ENCODE measurements around the gene GOLGA8T. TPM values are rescaled to one million over a fixed set of nuclear protein-coding genes. Genes with fewer than 3 reads are reported as not detected.
"Not testable (repeated sequence)": the region's sequence is repeated elsewhere in the genome, so short reads cannot be mapped to it uniquely, and the experiment has no call there.

Gene GOLGA8T, protein sequence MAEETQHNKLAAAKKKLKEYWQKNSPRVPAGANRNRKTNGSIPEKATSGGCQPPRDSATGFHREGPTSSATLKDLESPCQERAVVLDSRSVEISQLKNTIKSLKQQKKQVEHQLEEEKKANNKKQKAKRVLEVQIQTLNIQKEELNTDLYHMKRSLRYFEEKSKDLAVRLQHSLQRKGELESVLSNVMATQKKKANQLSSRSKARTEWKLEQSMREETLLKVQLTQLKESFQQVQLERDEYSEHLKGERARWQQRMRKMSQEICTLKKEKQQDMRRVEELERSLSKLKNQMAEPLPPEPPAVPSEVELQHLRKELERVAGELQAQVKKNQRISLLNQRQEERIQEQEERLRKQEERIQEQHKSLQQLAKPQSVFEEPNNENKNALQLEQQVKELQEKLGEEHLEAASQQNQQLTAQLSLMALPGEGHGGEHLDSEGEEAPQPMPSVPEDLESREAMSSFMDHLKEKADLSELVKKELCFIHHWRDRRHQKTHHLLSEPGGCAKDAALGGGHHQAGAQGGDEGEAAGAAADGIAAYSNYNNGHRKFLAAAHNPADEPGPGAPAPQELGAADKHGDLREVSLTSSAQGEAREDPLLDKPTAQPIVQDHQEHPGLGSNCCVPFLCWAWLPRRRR
- under 1 TPM in 7 of 8 experiments, not detected in 1; 0.22 to 0.93 (median 0.32) TPM for total RNA-seq

DNA sequence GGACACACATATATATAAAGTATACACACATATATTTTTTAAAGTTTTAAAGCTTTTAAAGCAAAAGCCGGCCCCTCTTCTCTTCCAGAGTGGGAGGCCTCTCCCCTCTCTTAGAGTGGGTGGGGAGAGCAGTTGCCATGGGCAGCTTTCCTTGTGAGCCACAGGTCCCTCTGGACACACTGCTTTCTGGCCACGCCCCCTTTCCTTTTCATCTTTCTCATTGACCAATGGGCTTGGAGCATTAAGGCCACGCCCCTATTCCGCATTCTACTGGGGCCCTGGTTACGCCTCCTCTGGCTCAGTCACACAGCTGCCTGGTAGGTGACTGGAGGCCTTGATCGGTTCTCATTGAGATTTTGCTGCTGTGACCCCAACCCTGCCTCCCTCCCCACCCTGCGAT lies at the start of gene GOLGA8T:
TSS of gene GOLGA8T (plus strand) at position 301 of the 400 bp plus-strand sequence. CDS start at position 399, 98 bp downstream.
- WGBS, 10 experiments, result no CpG with 5 or more reads among the region's 7 CpGs
- in situ Hi-C loops (cut with MboI; ENCODE audit: low pct_unique_long_range_greater_than_20kb in 2 of 9, low sequenced_read_pairs in 9 of 9, unreplicated experiment in 9 of 9); H3K4me1 ChIP-seq (replicated peaks in 1 of 2); H3K4me3 ChIP-seq; ATAC-seq (replicated peaks in 6 of 8); H3K27ac ChIP-seq: not testable (repeated sequence)

DNA sequence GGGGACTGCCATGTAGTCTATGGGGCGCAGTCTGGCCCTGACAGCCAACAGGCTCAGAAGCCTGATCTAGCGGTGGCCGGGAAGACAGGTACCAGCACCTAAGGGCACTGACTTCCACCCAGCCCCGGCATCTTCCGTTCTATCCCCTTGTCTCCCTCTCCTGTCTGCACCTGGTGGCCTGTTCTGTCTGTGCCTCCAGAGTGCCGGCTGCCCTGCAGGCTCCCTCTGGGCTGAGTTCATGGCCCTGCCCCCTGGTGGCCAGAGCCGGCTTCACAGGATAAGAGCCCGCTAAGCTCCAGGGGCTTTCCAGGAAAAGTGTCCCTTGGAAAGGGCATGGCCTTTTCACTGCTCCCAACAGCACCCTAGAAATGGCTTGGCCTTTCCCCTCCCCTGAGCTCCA lies 37.0 kb upstream of the GOLGA8T start:
- H3K27ac ChIP-seq; H3K4me1 ChIP-seq (replicated peaks in 1 of 2); ATAC-seq (replicated peaks in 6 of 8); H3K4me3 ChIP-seq; in situ Hi-C loops (cut with MboI; ENCODE audit: low pct_unique_long_range_greater_than_20kb in 2 of 9, low sequenced_read_pairs in 9 of 9, unreplicated experiment in 9 of 9): not testable (repeated sequence)
- no CpG with 5 or more reads among the region's 8 CpGs for WGBS, 10 experiments

DNA sequence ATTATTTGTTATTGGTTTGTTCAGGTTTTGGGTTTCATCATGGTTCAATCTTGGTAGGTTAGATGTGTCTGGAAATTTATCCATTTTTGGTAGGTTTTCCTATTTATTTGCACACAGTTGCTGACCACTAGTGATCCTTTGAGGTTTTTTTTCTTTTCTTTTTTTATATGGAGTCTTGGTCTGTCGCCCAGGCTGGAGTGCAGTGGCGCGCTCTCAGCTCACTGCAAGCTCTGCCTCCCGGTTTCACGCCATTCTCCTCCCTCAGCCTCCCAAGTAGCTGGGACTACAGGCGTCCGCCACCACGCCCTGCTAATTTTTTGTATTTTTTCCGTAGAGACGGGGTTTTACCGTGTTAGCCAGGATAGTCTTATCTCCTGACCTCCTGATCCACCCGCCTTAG lies 32.0 kb upstream of the GOLGA8T start:
- ATAC-seq (replicated peaks in 6 of 8); in situ Hi-C loops (cut with MboI; ENCODE audit: low pct_unique_long_range_greater_than_20kb in 2 of 9, low sequenced_read_pairs in 9 of 9, unreplicated experiment in 9 of 9); H3K4me1 ChIP-seq (replicated peaks in 1 of 2); H3K4me3 ChIP-seq; H3K27ac ChIP-seq: not testable (repeated sequence)
- WGBS, 10 experiments, result no CpG with 5 or more reads among the region's 12 CpGs

DNA sequence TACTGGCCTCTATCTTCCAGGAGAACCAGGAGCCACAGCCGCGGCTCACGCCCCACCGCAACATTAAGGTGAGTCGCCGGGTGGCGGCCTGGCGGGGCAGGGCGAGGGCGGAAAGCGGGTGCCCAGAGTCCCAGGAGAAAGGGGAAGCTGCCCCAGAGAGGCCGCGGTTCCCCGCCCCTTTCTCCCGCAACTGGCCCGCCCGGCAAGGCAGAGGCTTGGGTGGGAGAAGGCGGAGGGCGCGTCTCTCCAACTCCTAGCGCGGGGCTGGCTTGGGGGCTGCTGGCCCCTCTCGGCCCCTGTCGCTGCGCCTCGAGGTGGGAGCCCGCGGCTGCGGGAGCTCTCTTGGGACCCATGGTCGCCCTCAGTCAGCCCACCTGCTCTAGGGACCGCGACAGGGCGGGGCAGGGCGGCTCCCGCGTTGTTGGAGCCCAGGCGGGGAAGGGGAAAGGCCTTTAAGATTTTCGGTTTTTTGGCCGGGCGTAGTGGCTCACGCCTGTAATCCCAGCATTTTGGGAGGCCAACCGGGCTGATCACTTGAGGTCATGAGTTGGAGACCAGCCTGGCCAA lies 30.8 kb upstream of the GOLGA8T start:
- no CpG with 5 or more reads among the region's 42 CpGs for WGBS, 10 experiments
- in situ Hi-C loops (cut with MboI; ENCODE audit: low pct_unique_long_range_greater_than_20kb in 2 of 9, low sequenced_read_pairs in 9 of 9, unreplicated experiment in 9 of 9); H3K27ac ChIP-seq; H3K4me1 ChIP-seq (replicated peaks in 1 of 2): not testable (repeated sequence)
- ATAC-seq (replicated peaks in 6 of 8), result peak; percentile 66 to 93 (median 82)
- peak overlapping the region in 4 of 5 donors; percentile 17 to 23 (median 18) for H3K4me3 ChIP-seq

DNA sequence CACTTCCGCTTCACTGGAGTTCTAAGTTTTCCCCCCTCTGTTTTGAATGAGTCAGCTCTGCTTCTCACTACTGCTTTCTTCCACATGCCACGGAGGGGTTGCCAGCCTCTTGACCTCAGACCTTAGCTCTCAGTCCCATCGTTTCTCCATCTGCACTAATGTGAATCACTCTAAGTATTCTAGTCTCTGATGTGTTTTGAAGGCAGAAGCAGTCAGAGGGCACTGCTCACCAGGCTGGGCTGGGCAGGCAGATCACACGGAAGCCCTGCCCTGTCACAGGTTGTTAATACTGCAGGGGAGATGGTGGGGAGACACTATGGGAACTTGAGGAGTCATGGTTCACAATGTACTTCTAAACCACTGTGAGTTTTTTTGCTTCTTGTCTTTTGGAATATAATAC lies 24.3 kb upstream of the GOLGA8T start:
- H3K4me3 ChIP-seq; H3K4me1 ChIP-seq (replicated peaks in 1 of 2); in situ Hi-C loops (cut with MboI; ENCODE audit: low pct_unique_long_range_greater_than_20kb in 2 of 9, low sequenced_read_pairs in 9 of 9, unreplicated experiment in 9 of 9); H3K27ac ChIP-seq: not testable (repeated sequence)
- ATAC-seq (replicated peaks in 6 of 8), result peak in 5 of 8 experiments; percentile 37 to 53 (median 42)
- WGBS, 10 experiments, result no CpG with 5 or more reads among the region's 4 CpGs

DNA sequence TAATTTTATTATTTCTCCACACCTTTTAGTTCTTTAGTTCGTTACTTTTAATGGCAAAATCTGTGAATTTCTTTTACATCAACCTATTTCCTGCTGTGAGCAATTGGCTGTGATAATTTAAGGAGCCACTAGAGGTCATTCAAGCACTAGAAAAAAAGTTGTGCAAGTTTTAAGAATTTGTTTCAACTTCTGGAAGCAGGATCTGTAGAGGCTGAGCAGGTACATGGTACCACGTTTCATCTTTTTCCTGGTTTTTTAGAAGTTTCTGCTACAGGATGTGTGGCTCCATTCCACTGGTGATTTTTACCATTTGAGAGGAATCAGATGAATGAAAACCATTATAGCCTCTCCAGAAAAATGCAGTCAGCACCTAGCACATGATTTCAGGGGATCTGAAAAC lies 4.8 kb upstream of the GOLGA8T start:
- H3K27ac ChIP-seq; in situ Hi-C loops (cut with MboI; ENCODE audit: low pct_unique_long_range_greater_than_20kb in 2 of 9, low sequenced_read_pairs in 9 of 9, unreplicated experiment in 9 of 9); ATAC-seq (replicated peaks in 6 of 8); H3K4me1 ChIP-seq (replicated peaks in 1 of 2); H3K4me3 ChIP-seq: not testable (repeated sequence)
- no CpG with 5 or more reads among the region's 2 CpGs for WGBS, 10 experiments

DNA sequence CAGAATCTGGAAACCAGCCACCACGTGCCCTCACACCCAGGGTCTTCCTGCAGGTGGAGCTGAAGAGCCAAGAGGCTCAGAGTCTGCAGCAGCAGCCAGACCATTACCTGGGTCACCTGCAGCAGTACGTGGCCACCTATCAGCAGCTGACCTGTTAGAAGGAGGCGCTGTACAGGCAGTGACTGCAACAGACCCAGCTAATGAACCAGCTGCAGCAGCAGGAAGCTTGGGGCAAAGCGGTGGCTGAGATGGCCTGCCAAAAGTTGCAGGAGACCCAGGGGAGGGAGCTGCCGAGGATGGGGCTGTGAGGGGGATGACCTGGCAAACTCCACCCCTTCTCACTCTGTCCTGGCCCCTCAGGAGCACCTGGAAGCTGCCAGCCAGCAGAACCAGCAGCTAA lies 8.4 kb downstream of the GOLGA8T start:
- H3K27ac ChIP-seq; ATAC-seq (replicated peaks in 6 of 8); H3K4me1 ChIP-seq (replicated peaks in 1 of 2); H3K4me3 ChIP-seq; in situ Hi-C loops (cut with MboI; ENCODE audit: low pct_unique_long_range_greater_than_20kb in 2 of 9, low sequenced_read_pairs in 9 of 9, unreplicated experiment in 9 of 9): not testable (repeated sequence)
- no CpG with 5 or more reads among the region's 5 CpGs for WGBS, 10 experiments

DNA sequence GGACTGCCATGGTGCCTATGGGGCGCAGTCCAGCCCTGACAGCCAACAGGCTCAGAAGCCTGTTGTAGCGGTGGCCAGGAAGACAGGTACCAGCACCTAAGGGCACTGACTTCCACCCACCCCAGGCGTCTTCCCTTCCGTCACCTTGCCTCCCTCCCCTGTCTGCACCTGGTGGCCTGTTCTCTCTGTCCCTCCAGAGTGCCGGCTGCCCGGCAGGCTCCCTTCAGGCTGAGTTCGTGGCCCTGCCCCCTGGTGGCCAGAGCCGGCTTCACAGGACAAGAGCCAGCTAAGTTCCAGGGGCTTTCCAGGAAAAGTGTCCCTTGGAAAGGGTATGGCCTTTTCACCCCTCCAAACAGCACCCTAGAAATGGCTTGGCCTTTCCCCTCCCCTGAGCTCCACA lies 15.0 kb downstream of the GOLGA8T start:
- peak in 1 of 8 experiments; percentile 35 for ATAC-seq (replicated peaks in 6 of 8)
- no CpG with 5 or more reads among the region's 8 CpGs for WGBS, 10 experiments
- H3K27ac ChIP-seq; H3K4me1 ChIP-seq (replicated peaks in 1 of 2); in situ Hi-C loops (cut with MboI; ENCODE audit: low pct_unique_long_range_greater_than_20kb in 2 of 9, low sequenced_read_pairs in 9 of 9, unreplicated experiment in 9 of 9); H3K4me3 ChIP-seq: not testable (repeated sequence)

DNA sequence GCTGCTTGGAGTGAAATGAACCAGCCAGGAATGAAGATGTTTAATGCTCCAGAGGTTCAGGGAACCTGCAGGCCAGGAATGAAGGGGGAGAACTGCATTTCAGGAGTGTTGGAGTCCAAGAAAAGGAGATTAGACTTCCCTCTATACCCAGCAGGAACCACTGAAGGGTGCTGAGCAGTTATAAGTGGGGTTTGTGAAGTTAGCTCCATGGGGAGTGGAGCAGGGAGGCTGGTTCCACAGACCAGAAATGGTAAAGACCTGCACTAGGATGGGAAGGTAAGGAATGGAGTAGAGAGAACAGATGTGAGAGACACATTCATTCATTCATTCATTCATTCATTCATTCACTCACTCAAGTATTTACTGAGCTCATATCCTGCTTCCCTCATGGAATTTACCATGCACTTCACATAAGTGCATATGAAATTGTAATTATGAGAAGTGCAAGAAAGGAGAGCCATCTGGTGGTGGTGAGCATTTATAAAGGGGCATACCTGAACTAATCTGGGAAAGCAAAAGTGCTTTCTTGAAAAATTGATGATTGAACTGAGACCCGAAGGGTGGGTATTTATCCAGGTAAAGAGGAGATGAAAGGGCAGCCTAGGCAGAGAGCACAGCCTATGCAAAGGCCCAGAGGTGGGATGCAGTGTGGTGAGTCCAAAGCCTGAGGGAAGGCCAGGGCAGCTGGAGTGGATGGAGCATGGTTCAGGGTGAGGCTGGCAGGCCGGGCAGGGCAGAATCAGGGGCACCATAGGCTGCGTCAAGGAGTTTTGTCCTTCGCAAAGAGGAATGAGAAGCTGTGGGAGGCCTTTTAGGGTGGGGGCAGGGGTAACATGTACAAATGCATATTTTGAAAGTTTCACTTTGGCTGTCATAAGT lies 27.9 kb downstream of the GOLGA8T start:
- ATAC-seq (replicated peaks in 6 of 8), result peak in 1 of 8 experiments; percentile 84
- WGBS, 10 experiments, result 60% methylated on average over 1 of the region's 4 CpGs; no CpG with 5 or more reads in 9 of the 10 experiments
- in situ Hi-C loops (cut with MboI; ENCODE audit: low pct_unique_long_range_greater_than_20kb in 2 of 9, low sequenced_read_pairs in 9 of 9, unreplicated experiment in 9 of 9), result not testable (repeated sequence)

DNA sequence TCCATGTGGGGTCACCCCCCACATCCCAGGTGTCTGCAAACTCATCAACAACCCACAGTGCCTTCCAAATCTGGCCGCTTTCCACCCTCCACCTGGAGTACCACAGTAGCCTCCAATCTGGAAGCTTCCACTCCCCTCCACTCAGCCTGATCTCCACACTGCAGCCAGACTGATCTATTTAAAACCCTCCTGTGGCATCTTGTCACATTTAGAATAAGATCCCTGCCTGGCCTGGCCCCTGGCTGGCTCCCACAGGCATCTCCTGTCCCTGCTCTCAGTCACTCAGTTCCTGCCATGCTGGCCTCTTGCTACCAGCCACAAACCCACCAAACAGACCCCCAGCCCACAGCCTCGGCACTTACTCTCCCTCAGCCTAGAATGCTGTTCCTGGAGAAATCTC lies 28.9 kb downstream of the GOLGA8T start:
- in situ Hi-C loops (cut with MboI; ENCODE audit: low pct_unique_long_range_greater_than_20kb in 2 of 9, low sequenced_read_pairs in 9 of 9, unreplicated experiment in 9 of 9); H3K27ac ChIP-seq; H3K4me1 ChIP-seq (replicated peaks in 1 of 2); H3K4me3 ChIP-seq: not testable (repeated sequence)
- no CpG with 5 or more reads among the region's 2 CpGs for WGBS, 10 experiments
- ATAC-seq (replicated peaks in 6 of 8), result peak in 2 of 8 experiments; percentile 13 to 37

More for the DNA sequence above, 27.9 kb downstream of the GOLGA8T start:
- H3K27ac ChIP-seq; H3K4me3 ChIP-seq; H3K4me1 ChIP-seq (replicated peaks in 1 of 2): not testable (repeated sequence)

DNA sequence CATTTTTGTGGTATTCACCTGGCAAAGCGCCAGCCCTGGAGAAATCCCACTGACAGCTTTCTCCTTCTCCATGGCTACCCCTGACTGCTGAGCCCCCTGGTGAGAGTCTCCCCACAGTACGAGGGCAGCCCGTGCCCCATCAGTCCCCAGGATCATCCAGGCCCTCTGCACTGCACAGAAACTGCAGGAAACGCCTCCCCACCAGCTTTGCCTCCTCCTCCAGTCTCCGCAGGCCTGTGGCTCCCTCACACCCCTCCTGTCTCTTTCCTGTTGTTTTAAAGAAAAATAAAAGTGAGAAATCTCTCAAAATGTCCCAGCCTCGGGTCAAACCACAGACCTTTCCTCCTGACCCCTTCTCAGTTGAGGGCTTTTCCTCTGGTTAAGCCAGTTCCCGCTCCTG lies 29.4 kb downstream of the GOLGA8T start:
- WGBS, 10 experiments, result no CpG with 5 or more reads among the region's 7 CpGs
- H3K4me1 ChIP-seq (replicated peaks in 1 of 2); H3K4me3 ChIP-seq; in situ Hi-C loops (cut with MboI; ENCODE audit: low pct_unique_long_range_greater_than_20kb in 2 of 9, low sequenced_read_pairs in 9 of 9, unreplicated experiment in 9 of 9); H3K27ac ChIP-seq: not testable (repeated sequence)
- ATAC-seq (replicated peaks in 6 of 8), result peak in 3 of 8 experiments; percentile 54 to 87 (median 65)

DNA sequence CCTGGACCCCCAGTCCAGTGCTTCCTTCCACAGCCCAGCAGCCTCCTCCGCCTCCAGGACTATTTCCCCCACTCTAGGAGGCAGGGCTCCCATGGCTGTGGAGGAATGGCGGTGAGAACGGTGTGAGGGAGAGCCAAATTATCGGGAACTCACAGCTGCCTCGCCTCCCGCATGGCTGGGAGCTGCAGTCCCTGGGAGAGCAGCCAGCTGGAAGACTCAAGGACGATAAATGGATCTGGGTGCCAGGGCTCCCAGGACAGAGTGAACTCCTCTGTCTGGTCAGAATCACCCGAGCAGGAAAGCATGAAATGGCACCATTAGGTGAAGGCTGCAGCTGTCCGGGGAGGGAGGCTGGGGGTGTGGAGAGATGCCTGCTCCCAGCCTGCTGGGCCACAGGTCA lies 32.6 kb downstream of the GOLGA8T start:
- H3K27ac ChIP-seq; H3K4me1 ChIP-seq (replicated peaks in 1 of 2); in situ Hi-C loops (cut with MboI; ENCODE audit: low pct_unique_long_range_greater_than_20kb in 2 of 9, low sequenced_read_pairs in 9 of 9, unreplicated experiment in 9 of 9); ATAC-seq (replicated peaks in 6 of 8); H3K4me3 ChIP-seq: not testable (repeated sequence)
- no CpG with 5 or more reads among the region's 9 CpGs for WGBS, 10 experiments

DNA sequence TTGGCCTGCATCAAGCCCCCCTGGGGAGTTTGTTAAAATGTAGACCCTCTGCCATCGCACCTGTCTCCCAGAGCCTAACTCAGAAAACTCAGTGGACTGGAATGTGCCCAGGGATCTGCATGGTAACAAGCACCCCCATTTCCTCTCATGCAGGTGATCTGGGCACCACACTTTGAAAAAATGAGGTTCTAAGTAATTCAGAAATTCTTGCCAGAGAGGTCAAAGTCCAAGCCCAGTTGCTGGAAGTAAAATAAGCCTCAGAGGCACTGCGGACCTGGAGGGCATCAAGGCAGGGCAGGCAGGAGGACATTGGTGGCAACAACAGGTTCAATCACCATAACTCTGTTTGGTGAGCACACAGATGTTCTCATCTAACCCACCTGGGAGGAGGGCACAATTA lies 33.0 kb downstream of the GOLGA8T start:
- H3K4me1 ChIP-seq (replicated peaks in 1 of 2); H3K27ac ChIP-seq; H3K4me3 ChIP-seq; ATAC-seq (replicated peaks in 6 of 8); in situ Hi-C loops (cut with MboI; ENCODE audit: low pct_unique_long_range_greater_than_20kb in 2 of 9, low sequenced_read_pairs in 9 of 9, unreplicated experiment in 9 of 9): not testable (repeated sequence)
- WGBS, 10 experiments, result no CpG with 5 or more reads among the region's 2 CpGs
